GM21529 (cell line): ENCODE results near the gene STX16.
A peak's percentile ranks its signal among the peaks of the same experiment; 100 is the strongest.

Experiments used
- ATAC-seq: cut with Tn5 transposase; IDR thresholded peaks from one replicate; pipeline ENCODE4 v1.9.1; 2021; ENCODE audit not compliant: unreplicated experiment

STX16 gene

GRCh38 chr20:58651946-58652605 lies 993 bp downstream of the STX16 start:
- ATAC-seq, result peak; percentile 46

GRCh38 chr20:58652606-58653294 lies 1.7 kb downstream of the STX16 start:
- ATAC-seq, result peak; percentile 1

- no peak for ATAC-seq
Measured at GRCh38 chr20:58654337-58654736, 3.3 kb downstream of the STX16 start.

- ATAC-seq, result no peak
Measured at GRCh38 chr20:58655328-58656107, 4.4 kb downstream of the STX16 start.

GRCh38 chr20:58656831-58657230 lies 5.7 kb downstream of the STX16 start:
- no peak for ATAC-seq

- ATAC-seq, result no peak
Measured at GRCh38 chr20:58657262-58657661, 6.2 kb downstream of the STX16 start.

- no peak for ATAC-seq
Measured at GRCh38 chr20:58657986-58658385, 6.9 kb downstream of the STX16 start.

- ATAC-seq, result no peak
Measured at GRCh38 chr20:58658760-58659159, 7.7 kb downstream of the STX16 start.

- no peak for ATAC-seq
Measured at GRCh38 chr20:58659841-58660240, 8.8 kb downstream of the STX16 start.

GRCh38 chr20:58660855-58661597 lies 9.9 kb downstream of the STX16 start:
- ATAC-seq, result no peak

- ATAC-seq, result no peak
Measured at GRCh38 chr20:58661598-58662473, 10.8 kb downstream of the STX16 start.

- no peak for ATAC-seq
Measured at GRCh38 chr20:58664331-58664730, 13.2 kb downstream of the STX16 start.

GRCh38 chr20:58664883-58665282 lies 13.8 kb downstream of the STX16 start:
- no peak for ATAC-seq

- no peak for ATAC-seq
Measured at GRCh38 chr20:58665606-58666005, 14.5 kb downstream of the STX16 start.

GRCh38 chr20:58666702-58667101 lies 15.6 kb downstream of the STX16 start:
- ATAC-seq, result no peak

- no peak for ATAC-seq
Measured at GRCh38 chr20:58667975-58668374, 16.9 kb downstream of the STX16 start.

GRCh38 chr20:58668901-58669286 lies 17.8 kb downstream of the STX16 start:
- ATAC-seq, result no peak

GRCh38 chr20:58669287-58670006 lies 18.4 kb downstream of the STX16 start:
- peak; percentile 78 for ATAC-seq

GRCh38 chr20:58670102-58670501 lies 19.0 kb downstream of the STX16 start:
- ATAC-seq, result no peak

- no peak for ATAC-seq
Measured at GRCh38 chr20:58670659-58671058, 19.6 kb downstream of the STX16 start.
